Left renal pelvis (tissue), 4 donors: ENCODE measurements around the gene RETREG1. TPM values are rescaled to one million over a fixed set of nuclear protein-coding genes. Genes with fewer than 3 reads are reported as not detected.
"Not testable (repeated sequence)": the region's sequence is repeated elsewhere in the genome, so short reads cannot be mapped to it uniquely, and the experiment has no call there.

ENCODE experiments used
- DNase-seq, 4 donors: peaks; one replicate each; pipeline ENCODE4 v3.0.0-alpha.2; 2013; ENCODE audit warnings: low read depth in 4 of 4, low spot score in 3 of 4
- polyA plus RNA-seq, 4 donors: library from polyadenylated mRNA; unstranded; fragments of 120-200 nt; gene quantifications; one replicate each; pipeline ENCODE4 v1.2.1, GENCODE V29; 2013; ENCODE audit not compliant: insufficient read length in 4 of 4

RETREG1 gene
- polyA plus RNA-seq, 4 donors, result 8.3 to 48.3 (median 38.2) TPM

GRCh38 chr5:16617274-16617968 lies 624 bp upstream of the RETREG1 start:
- no peak for DNase-seq

- no peak for DNase-seq
Measured at GRCh38 chr5:16615741-16616535, 859 bp downstream of the RETREG1 start.

GRCh38 chr5:16612007-16612406 lies 4.8 kb downstream of the RETREG1 start:
- DNase-seq, result no peak

- not testable (repeated sequence) for DNase-seq
Measured at GRCh38 chr5:16610896-16611295, 5.9 kb downstream of the RETREG1 start.

- DNase-seq, result no peak
Measured at GRCh38 chr5:16609412-16609811, 7.4 kb downstream of the RETREG1 start.

- DNase-seq, result no peak
Measured at GRCh38 chr5:16606628-16607027, 10.2 kb downstream of the RETREG1 start.

GRCh38 chr5:16603701-16604100 lies 13.1 kb downstream of the RETREG1 start:
- no peak for DNase-seq

- DNase-seq, result no peak
Measured at GRCh38 chr5:16603295-16603694, 13.5 kb downstream of the RETREG1 start.

- DNase-seq, result no peak
Measured at GRCh38 chr5:16602182-16602581, 14.6 kb downstream of the RETREG1 start.

- no peak for DNase-seq
Measured at GRCh38 chr5:16600946-16601345, 15.9 kb downstream of the RETREG1 start.

GRCh38 chr5:16600397-16600796 lies 16.4 kb downstream of the RETREG1 start:
- no peak for DNase-seq

GRCh38 chr5:16597946-16598694 lies 18.7 kb downstream of the RETREG1 start:
- no peak for DNase-seq

GRCh38 chr5:16596581-16596940 lies 20.2 kb downstream of the RETREG1 start:
- no peak for DNase-seq

- no peak for DNase-seq
Measured at GRCh38 chr5:16595881-16596580, 20.8 kb downstream of the RETREG1 start.

- DNase-seq, result no peak
Measured at GRCh38 chr5:16593628-16594027, 23.2 kb downstream of the RETREG1 start.

GRCh38 chr5:16593013-16593412 lies 23.8 kb downstream of the RETREG1 start:
- no peak for DNase-seq

- no peak for DNase-seq
Measured at GRCh38 chr5:16592255-16592654, 24.5 kb downstream of the RETREG1 start.

- DNase-seq, result no peak
Measured at GRCh38 chr5:16590685-16591084, 26.1 kb downstream of the RETREG1 start.

- DNase-seq, result no peak
Measured at GRCh38 chr5:16589658-16590057, 27.1 kb downstream of the RETREG1 start.

- DNase-seq, result no peak
Measured at GRCh38 chr5:16588434-16589214, 28.2 kb downstream of the RETREG1 start.
